ENCODE measurements around the gene BANF2.

DNA sequence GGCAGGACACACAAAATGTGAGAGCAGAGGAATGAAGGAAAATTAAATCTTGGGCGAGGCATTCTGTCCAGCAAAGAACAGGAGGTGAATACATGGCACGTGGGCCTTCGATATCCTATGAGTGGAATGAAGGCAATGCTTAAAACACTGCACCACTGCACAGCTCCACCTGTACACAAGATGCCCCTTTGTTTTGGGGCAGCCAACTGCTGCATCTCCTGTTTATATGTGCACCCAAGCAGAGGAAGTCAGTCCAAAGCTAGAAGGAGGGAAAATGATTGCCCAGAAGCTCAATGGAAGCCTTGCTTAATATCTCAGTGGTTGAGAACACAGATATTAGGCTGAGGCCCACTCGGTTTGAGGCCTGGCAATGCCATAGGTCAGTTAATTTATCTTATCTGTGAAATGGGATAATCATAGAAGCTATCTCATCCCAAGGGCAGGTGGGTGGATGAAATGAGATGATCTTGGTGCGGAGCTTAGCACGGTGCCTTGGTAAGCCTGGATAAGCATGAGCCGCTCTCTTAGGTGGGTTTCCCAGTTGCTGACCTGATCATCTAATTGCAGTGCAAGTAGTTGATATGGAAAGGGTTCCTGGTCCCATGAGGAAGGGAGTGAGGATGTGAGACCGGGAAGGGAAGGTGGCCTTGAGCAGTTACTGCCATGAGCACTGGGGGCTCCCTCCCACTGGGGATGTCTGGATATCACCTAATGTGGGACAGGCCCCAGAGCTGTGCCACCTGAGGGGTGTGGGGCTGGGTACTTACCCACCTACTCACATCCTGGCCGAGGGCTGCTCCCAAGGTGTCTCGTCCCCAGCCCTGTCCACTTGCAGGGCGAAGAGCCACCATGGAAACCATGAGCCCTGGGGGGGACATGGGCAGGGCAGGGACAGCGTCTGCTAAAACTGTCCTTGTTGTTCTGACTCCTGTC, 9.9 kb downstream of the BANF2 start:
- TF ChIP-seq, protein P1, sequence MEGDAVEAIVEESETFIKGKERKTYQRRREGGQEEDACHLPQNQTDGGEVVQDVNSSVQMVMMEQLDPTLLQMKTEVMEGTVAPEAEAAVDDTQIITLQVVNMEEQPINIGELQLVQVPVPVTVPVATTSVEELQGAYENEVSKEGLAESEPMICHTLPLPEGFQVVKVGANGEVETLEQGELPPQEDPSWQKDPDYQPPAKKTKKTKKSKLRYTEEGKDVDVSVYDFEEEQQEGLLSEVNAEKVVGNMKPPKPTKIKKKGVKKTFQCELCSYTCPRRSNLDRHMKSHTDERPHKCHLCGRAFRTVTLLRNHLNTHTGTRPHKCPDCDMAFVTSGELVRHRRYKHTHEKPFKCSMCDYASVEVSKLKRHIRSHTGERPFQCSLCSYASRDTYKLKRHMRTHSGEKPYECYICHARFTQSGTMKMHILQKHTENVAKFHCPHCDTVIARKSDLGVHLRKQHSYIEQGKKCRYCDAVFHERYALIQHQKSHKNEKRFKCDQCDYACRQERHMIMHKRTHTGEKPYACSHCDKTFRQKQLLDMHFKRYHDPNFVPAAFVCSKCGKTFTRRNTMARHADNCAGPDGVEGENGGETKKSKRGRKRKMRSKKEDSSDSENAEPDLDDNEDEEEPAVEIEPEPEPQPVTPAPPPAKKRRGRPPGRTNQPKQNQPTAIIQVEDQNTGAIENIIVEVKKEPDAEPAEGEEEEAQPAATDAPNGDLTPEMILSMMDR (IDR thresholded peaks at IDR 0.05; ENCODE audit: poor library complexity): no peak
- TF ChIP-seq EZH2 (IDR thresholded peaks at IDR 0.05; ENCODE audit: borderline replicate concordance): no peak

Data from hepatocyte (in vitro differentiated cells).